GM21515 (cell line): ENCODE measurements around the gene HEXIM2.

Experiments
- ATAC-seq: cut with Tn5 transposase; IDR thresholded peaks from one replicate; pipeline ENCODE4 v1.9.1; 2021; ENCODE audit not compliant: unreplicated experiment

HEXIM2 gene

GRCh38 chr17:45127548-45128300 lies 34.0 kb upstream of the HEXIM2 start:
- ATAC-seq, result no peak

- no peak for ATAC-seq
These were observed 33.3 kb upstream of the HEXIM2 start for GRCh38 chr17:45128331-45128730.

GRCh38 chr17:45128989-45129388 lies 32.7 kb upstream of the HEXIM2 start:
- no peak for ATAC-seq

GRCh38 chr17:45129426-45129939 lies 32.2 kb upstream of the HEXIM2 start:
- ATAC-seq, result no peak

GRCh38 chr17:45129940-45130680 lies 31.6 kb upstream of the HEXIM2 start:
- ATAC-seq, result no peak

GRCh38 chr17:45130681-45131615 lies 30.7 kb upstream of the HEXIM2 start:
- no peak for ATAC-seq

GRCh38 chr17:45131616-45132319 lies 29.9 kb upstream of the HEXIM2 start:
- ATAC-seq, result no peak

- no peak for ATAC-seq
These were observed 29.4 kb upstream of the HEXIM2 start, which contains the start of gene PLCD3 for GRCh38 chr17:45132320-45132571. PLCD3 (minus strand) TSS chr17:45132515; CDS start chr17:45132410, 105 bp downstream.

- no peak for ATAC-seq
These were observed 28.9 kb upstream of the HEXIM2 start for GRCh38 chr17:45132572-45133463.

- peak; percentile 64 for ATAC-seq
These were observed 26.3 kb upstream of the HEXIM2 start, which contains the start of gene ACBD4 for GRCh38 chr17:45135192-45135977. ACBD4 (plus strand) TSS chr17:45135687; CDS start chr17:45136145, 458 bp downstream.

- no peak for ATAC-seq
These were observed 25.5 kb upstream of the HEXIM2 start for GRCh38 chr17:45135978-45136791.

GRCh38 chr17:45136846-45137560 lies 24.7 kb upstream of the HEXIM2 start:
- ATAC-seq, result no peak

- no peak for ATAC-seq
These were observed 23.9 kb upstream of the HEXIM2 start for GRCh38 chr17:45137561-45138305.

- ATAC-seq, result no peak
These were observed 22.7 kb upstream of the HEXIM2 start for GRCh38 chr17:45138911-45139532.

- ATAC-seq, result no peak
These were observed 22.1 kb upstream of the HEXIM2 start for GRCh38 chr17:45139533-45139920.

GRCh38 chr17:45143094-45143670 lies 18.5 kb upstream of the HEXIM2 start:
- no peak for ATAC-seq
